LNCaP clone FGC (cell line): ENCODE measurements around the gene IFI6.

Experiments
- DNase-seq: peaks from one replicate; pipeline ENCODE4 v3.0.0-alpha.2; 2011; ENCODE audit warnings: low read depth
- H3K4me3 ChIP-seq: 2 replicates; pipeline ENCODE4 v1.5.1; 2011; ENCODE audit warnings: mild to moderate bottlenecking, low read depth, low read length, control low read depth
- TF ChIP-seq, protein P1 (sequence below): IDR thresholded peaks from 2 replicates; pipeline ENCODE4 v1.5.1; 2012; ENCODE audit warnings: mild to moderate bottlenecking; ENCODE audit not compliant: control insufficient read depth, insufficient read depth; ENCODE audit errors: extremely low read depth

Gene IFI6

GRCh38 chr1:27668808-27669723, 2.9 kb downstream of the IFI6 start:
- H3K4me3 ChIP-seq, result peak overlapping the region; percentile 43
- no peak for DNase-seq
- TF ChIP-seq, protein P1, sequence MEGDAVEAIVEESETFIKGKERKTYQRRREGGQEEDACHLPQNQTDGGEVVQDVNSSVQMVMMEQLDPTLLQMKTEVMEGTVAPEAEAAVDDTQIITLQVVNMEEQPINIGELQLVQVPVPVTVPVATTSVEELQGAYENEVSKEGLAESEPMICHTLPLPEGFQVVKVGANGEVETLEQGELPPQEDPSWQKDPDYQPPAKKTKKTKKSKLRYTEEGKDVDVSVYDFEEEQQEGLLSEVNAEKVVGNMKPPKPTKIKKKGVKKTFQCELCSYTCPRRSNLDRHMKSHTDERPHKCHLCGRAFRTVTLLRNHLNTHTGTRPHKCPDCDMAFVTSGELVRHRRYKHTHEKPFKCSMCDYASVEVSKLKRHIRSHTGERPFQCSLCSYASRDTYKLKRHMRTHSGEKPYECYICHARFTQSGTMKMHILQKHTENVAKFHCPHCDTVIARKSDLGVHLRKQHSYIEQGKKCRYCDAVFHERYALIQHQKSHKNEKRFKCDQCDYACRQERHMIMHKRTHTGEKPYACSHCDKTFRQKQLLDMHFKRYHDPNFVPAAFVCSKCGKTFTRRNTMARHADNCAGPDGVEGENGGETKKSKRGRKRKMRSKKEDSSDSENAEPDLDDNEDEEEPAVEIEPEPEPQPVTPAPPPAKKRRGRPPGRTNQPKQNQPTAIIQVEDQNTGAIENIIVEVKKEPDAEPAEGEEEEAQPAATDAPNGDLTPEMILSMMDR, result peak; percentile 88

DNA sequence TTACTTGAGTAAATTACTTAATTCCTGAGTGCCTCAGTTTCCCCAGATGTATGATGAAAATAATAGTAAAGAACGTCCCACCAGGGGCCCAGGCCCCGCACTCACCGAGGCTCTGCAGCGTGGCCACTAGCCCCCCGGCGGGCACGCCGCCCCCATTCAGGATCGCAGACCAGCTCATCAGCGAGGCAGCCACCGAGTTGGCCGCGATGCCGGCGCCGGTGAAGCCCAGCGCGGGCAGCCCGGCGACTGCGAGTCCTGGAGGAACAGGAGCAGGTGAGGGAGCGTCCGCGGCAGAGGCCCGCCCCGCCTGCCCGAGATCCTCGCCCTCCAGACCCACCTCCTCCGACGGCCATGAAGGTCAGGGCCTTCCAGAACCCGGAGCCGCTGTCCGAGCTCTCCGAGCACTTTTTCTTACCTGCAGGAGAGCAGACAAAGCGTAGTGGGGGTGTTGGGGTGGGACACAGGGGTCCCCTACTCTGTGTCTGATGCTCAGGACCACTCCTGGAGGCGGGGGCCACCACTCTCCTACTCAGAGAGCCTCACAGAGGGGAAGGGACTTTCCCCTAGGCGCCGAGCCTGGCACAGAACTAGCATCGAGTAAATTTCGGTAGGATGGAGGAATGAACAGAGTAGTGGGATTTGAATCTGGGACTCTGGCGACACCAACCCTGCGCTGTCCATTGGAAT, 3.7 kb downstream of the IFI6 start:
- no peak overlapping the region for H3K4me3 ChIP-seq
- no peak for DNase-seq

DNA sequence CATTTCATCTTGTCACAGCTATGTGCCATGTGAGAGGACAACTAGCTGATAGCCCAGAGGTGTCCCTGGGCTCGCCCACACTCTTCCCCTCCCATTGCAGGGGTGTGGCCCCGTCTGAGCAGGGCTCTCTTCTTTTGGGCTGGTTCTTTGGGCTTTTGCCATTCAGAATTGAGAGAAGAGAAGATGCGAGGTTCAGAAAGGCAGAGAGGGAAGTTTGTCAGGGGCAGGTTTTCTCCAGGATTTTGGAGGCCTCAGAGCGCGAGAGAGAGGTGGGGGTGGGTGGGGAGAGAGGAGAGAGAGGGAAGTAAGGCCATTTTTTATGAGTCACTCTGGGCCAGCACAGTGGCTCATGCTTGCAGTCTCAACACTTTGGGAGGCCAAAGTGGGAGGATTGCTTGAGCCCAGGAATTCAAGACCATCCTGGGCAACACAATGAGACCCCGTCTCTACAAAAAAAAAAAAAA, 5.2 kb downstream of the IFI6 start:
- TF ChIP-seq, protein P1, result no peak
- H3K4me3 ChIP-seq, result no peak overlapping the region
- DNase-seq, result no peak

More for the DNA sequence above, 3.7 kb downstream of the IFI6 start:
- TF ChIP-seq, protein P1, result no peak

- no peak for DNase-seq
- H3K4me3 ChIP-seq, result no peak overlapping the region
- TF ChIP-seq, protein P1, result no peak
Measured at GRCh38 chr1:27666294-27666693, 5.7 kb downstream of the IFI6 start.

- TF ChIP-seq, protein P1, result no peak
- DNase-seq, result no peak
- H3K4me3 ChIP-seq, result no peak overlapping the region
Measured at GRCh38 chr1:27665016-27665651, 6.9 kb downstream of the IFI6 start.

DNA sequence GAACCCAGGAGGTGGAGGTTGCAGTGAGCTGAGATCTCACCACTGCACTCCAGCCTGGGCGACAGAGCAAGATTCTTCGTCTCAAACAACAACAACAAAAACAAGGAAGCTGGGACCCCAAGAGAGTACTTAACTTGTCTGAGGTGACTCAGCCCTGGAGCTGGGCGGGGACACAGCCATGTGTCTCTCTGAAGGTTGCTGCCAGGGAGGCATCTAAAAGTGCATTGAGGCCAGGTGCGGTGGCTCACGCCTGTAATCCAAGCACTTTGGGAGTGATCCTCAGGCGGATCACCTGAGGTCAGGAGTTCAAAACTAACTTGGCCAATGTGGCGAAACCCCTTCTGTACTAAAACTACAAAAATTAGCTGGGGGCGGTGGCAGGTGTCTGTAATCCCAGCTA, 7.7 kb downstream of the IFI6 start:
- no peak overlapping the region for H3K4me3 ChIP-seq
- TF ChIP-seq, protein P1, result no peak
- DNase-seq, result no peak
